Hepatocyte (in vitro differentiated cells): ENCODE measurements around the gene METTL24. TPM values are rescaled to one million over a fixed set of nuclear protein-coding genes. Genes with fewer than 3 reads are reported as not detected.
"Not testable (repeated sequence)": the region's sequence is repeated elsewhere in the genome, so short reads cannot be mapped to it uniquely, and the experiment has no call there.

Experiments
- DNase-seq: peaks from one replicate; pipeline ENCODE4 v3.0.0-alpha.2; 2016; ENCODE audit warnings: low spot score
- H2AFZ ChIP-seq: fragments of 200-600 bp; sonication (generic); 2 replicates; pipeline ENCODE4 v1.6.0; 2016; ENCODE audit warnings: antibody characterized with exemption, mild to moderate bottlenecking
- H3K27ac ChIP-seq: fragments of 200-600 bp; sonication (generic); 2 replicates; pipeline ENCODE4 v1.5.1; 2016; ENCODE audit warnings: mild to moderate bottlenecking
- H3K27me3 ChIP-seq: fragments of 200-600 bp; sonication (generic); 2 replicates; pipeline ENCODE4 v1.6.1; 2016
- H3K36me3 ChIP-seq: fragments of 200-600 bp; sonication (generic); replicated peaks from 2 replicates; pipeline ENCODE4 v1.5.1; 2016; ENCODE audit warnings: low read depth; ENCODE audit not compliant: insufficient read depth
- H3K4me1 ChIP-seq: fragments of 200-600 bp; sonication (generic); 2 replicates; pipeline ENCODE4 v1.5.1; 2016; ENCODE audit warnings: mild to moderate bottlenecking, moderate library complexity; ENCODE audit not compliant: insufficient read depth
- H3K4me2 ChIP-seq: fragments of 200-600 bp; sonication (generic); 2 replicates; pipeline ENCODE4 v1.6.0; 2016
- H3K4me3 ChIP-seq: fragments of 200-600 bp; sonication (generic); 2 replicates; pipeline ENCODE4 v1.5.1; 2016; ENCODE audit warnings: mild to moderate bottlenecking
- H3K79me2 ChIP-seq: fragments of 200-600 bp; sonication (generic); 2 replicates; pipeline ENCODE4 v1.6.0; 2017; ENCODE audit warnings: mild to moderate bottlenecking
- H3K9me2 ChIP-seq: fragments of 200-600 bp; sonication (generic); replicated peaks from 2 replicates; pipeline ENCODE4 v1.6.0; 2017; ENCODE audit warnings: mild to moderate bottlenecking; ENCODE audit not compliant: insufficient read depth
- H3K9me3 ChIP-seq: fragments of 200-600 bp; sonication (generic); 2 replicates; pipeline ENCODE4 v1.5.1; 2016; ENCODE audit warnings: low read depth, mild to moderate bottlenecking
- H4K20me1 ChIP-seq: fragments of 200-600 bp; sonication (generic); 2 replicates; pipeline ENCODE4 v1.6.0; 2016; ENCODE audit warnings: mild to moderate bottlenecking; ENCODE audit not compliant: insufficient read depth, poor library complexity, severe bottlenecking
- CTCF ChIP-seq: fragments of 200-600 bp; sonication (generic); IDR thresholded peaks from 2 replicates; pipeline ENCODE4 v1.5.1; 2016; ENCODE audit warnings: antibody characterized with exemption, mild to moderate bottlenecking; ENCODE audit not compliant: poor library complexity
- EZH2 ChIP-seq: fragments of 200-600 bp; sonication (generic); IDR thresholded peaks from 2 replicates; pipeline ENCODE4 v1.6.1; 2016; ENCODE audit warnings: antibody characterized with exemption, mild to moderate bottlenecking, borderline replicate concordance
- EZH2phosphoT487 ChIP-seq: fragments of 200-600 bp; sonication (generic); IDR thresholded peaks from one replicate; pipeline ENCODE4 v1.6.1; 2018; ENCODE audit warnings: antibody characterized with exemption, mild to moderate bottlenecking, low read depth, moderate library complexity; ENCODE audit not compliant: unreplicated experiment, severe bottlenecking
- WGBS: methylation state at CpG from one replicate; pipeline ENCODE4 v1.1.6; 2016; ENCODE audit warnings: low lambda C conversion rate; ENCODE audit errors: missing lambda C conversion rate; 5-methylcytosine and 5-hydroxymethylcytosine counted together
- polyA plus RNA-seq: library from polyadenylated mRNA; unstranded; fragments of >200 nt; fragmentation: Nextera tagmentation; extraction: Ambion mirVana; gene quantifications from 2 replicates; pipeline ENCODE4 v1.2.1, GENCODE V29; 2016
- total RNA-seq: library from RNA; depleted of rRNA; stranded (reverse); fragments of >200 nt; gene quantifications from 2 replicates; pipeline ENCODE4 v1.2.3, GENCODE V29; 2014

Gene METTL24
- total and polyA plus RNA-seq, 2 experiments from 2014 or later = 2.2 to 5.7 TPM

GRCh38 chr6:110246378-110246777 lies 111.8 kb downstream of the METTL24 start:
- H2AFZ ChIP-seq = no peak overlapping the region
- H3K27ac ChIP-seq = no peak overlapping the region
- no peak overlapping the region for H3K4me3 ChIP-seq
- H4K20me1 ChIP-seq = no peaks in the 10 kb centered on the region
- no peaks in the 10 kb centered on the region for H3K9me2 ChIP-seq
- TF ChIP-seq CTCF (no peak), EZH2phosphoT487 (no peak), EZH2 (no peak)
- no peaks in the 10 kb centered on the region for H3K9me3 ChIP-seq
- H3K27me3 ChIP-seq = no peaks in the 10 kb centered on the region
- no peaks in the 10 kb centered on the region for H3K4me1 ChIP-seq
- no peak overlapping the region for H3K4me2 ChIP-seq
- no peaks in the 10 kb centered on the region for H3K79me2 ChIP-seq
- H3K36me3 ChIP-seq = no peaks in the 10 kb centered on the region
- no peak for DNase-seq
- 94% methylated on average over 3 of the region's 3 CpGs for WGBS

DNA sequence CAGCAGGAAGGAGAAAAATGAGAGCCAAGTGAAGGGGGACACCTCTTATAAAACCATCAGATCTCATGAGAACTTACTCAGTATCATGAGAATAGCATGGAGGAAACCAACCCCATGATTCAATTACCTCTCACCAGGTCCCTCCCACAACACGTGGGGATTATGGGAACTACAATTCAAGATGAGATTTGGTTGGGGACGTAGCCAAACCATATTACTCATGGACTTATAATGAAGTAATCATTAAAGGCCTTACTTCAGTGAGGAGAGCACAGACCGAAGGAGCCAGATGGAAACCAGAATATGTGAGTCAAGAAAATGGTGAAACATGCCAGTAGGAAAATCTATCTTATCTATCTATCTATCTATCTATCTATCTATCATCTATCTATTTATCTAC lies 113.5 kb downstream of the METTL24 start:
- 94% methylated on average over 3 of the region's 3 CpGs for WGBS
- H3K79me2 ChIP-seq, H3K4me1 ChIP-seq, H3K27me3 ChIP-seq, DNase-seq, H3K36me3 ChIP-seq, H2AFZ ChIP-seq, H4K20me1 ChIP-seq, H3K4me3 ChIP-seq, H3K4me2 ChIP-seq, H3K27ac ChIP-seq, H3K9me3 ChIP-seq, H3K9me2 ChIP-seq: not testable (repeated sequence)

- Histone ChIP-seq H3K4me1 (no peaks in the 10 kb centered on the region), H3K4me2 (no peak overlapping the region), H3K27ac (no peak overlapping the region), H3K36me3 (no peaks in the 10 kb centered on the region), H3K9me3 (no peaks in the 10 kb centered on the region), H3K79me2 (no peaks in the 10 kb centered on the region), H2AFZ (no peak overlapping the region), H3K4me3 (no peak overlapping the region), H3K27me3 (no peaks in the 10 kb centered on the region), H3K9me2 (no peaks in the 10 kb centered on the region), H4K20me1 (no peaks in the 10 kb centered on the region)
- 100% methylated on average over 1 of the region's 1 CpG for WGBS
- no peak for TF ChIP-seq EZH2phosphoT487
- no peak for TF ChIP-seq CTCF
- no peak for TF ChIP-seq EZH2
- no peak for DNase-seq
Measured at GRCh38 chr6:110239526-110240274, 118.4 kb downstream of the METTL24 start.

DNA sequence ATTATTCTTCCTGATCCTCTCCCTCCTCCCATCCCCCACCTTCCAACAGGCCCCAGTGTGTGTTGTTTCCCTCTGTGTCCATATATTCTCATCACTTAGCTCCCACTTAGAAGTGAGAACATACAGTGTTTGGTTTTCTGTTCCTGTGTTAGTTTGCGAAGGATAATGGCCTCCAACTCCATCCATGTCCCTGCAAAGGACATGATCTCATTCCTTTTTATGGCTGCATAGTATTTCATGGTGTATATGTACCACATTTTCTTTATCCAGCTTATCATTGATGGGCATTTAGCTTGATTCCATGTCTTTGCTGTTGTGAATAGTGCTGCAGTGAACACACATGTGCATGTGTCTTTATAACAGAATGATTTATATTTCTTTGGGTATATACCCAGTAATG lies 122.1 kb downstream of the METTL24 start:
- not testable (repeated sequence) for H4K20me1 ChIP-seq, H3K9me3 ChIP-seq, H3K4me1 ChIP-seq, H3K9me2 ChIP-seq, H3K4me2 ChIP-seq, H3K4me3 ChIP-seq, DNase-seq, H3K79me2 ChIP-seq, H2AFZ ChIP-seq, H3K27me3 ChIP-seq, H3K27ac ChIP-seq, H3K36me3 ChIP-seq
- 96% methylated on average over 1 of the region's 1 CpG for WGBS
